Stimulated activated CD4-positive, alpha-beta T cell treated with anti-CD3 and anti-CD28 coated beads, Interleukin-1b, Interleukin-23, amount 100 ng/mL, for 24 hours (primary cell): ENCODE results near the gene FGF1.

ENCODE experiments used
- DNase-seq, 4 experiments: peaks; one replicate each; pipeline ENCODE4 v3.0.0-alpha.2; 2020; ENCODE audit warnings: low read depth in 4 of 4, low spot score in 1 of 4

Gene FGF1

DNA sequence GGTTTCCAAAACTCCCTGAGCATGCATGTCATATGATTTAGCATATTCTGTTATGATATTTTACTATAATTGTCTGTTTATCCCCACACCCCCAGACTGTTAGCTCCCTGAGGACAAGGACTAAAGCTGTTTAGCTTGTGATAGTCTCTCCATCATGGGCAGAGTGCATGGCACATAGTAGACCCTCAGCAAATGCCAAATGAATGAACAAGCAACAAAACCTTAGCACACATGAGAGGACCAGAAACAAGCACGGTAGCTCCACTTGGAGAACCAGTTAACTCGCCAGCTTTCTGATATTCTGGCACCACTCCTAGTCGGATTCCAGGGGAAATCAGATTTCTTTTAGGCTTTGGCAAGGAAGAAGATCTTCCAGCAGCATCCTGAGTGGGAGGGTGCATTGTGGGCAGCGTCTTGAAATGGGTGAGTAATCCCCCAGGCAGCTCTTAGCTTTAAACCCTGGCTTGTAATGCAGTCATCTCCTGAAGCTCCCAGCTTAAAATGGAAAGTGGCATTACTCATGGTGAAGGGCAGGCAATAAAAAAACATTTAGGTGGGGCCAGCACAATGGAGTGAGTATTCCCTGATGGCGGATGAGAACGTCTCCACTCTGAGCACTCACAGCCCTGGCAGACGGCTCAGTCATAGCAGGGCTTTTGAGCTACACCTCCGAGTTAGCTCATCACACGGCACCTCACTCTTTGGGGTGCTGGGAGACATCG, 41.1 kb downstream of the FGF1 start:
- no peak for DNase-seq

- no peak for DNase-seq
Measured at GRCh38 chr5:142644127-142644526, 41.8 kb downstream of the FGF1 start.

GRCh38 chr5:142643634-142644033, 42.3 kb downstream of the FGF1 start:
- DNase-seq, result no peak

GRCh38 chr5:142642427-142642826, 43.5 kb downstream of the FGF1 start:
- no peak for DNase-seq

DNA sequence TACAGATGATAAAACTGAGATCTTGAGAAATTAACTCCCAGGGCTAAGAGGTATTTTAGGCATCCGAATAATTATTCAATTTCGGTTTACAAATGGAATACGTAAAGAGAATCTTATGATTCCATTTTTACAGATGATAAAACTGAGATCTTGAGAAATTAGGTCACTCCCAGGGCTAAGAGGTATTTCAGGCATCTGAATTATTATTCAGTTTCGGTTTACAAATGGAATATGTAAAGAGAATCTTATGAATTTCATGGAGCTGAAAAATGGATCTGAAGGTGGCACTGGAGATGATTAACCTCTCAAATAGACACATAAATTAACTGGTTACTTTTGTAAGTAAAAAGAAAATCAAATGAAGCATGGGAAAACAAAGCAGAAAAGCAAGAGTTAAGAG, 44.2 kb downstream of the FGF1 start:
- no peak for DNase-seq

GRCh38 chr5:142640316-142641005, 45.4 kb downstream of the FGF1 start:
- DNase-seq, result no peak

DNA sequence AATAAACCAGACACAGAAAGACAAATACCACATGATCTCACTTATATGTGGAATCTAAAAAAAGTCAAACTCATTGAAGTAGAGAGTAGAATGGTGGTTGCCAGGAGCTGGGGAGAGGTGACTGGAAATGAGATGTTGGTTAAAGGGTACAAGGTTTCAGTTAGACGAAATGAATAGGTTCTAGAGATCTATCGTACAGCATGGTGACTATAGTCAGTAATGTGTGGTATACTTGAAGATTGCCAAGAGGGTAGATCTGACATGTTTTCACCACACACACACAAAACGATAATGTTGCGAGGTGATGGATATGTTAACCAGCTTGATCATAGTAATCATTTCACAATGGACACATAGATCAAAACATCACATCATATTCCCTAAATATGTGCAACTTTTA, 46.4 kb downstream of the FGF1 start:
- DNase-seq, result no peak

GRCh38 chr5:142637871-142638270, 48.0 kb downstream of the FGF1 start:
- no peak for DNase-seq

GRCh38 chr5:142636698-142637324, 49.1 kb downstream of the FGF1 start:
- no peak for DNase-seq

DNA sequence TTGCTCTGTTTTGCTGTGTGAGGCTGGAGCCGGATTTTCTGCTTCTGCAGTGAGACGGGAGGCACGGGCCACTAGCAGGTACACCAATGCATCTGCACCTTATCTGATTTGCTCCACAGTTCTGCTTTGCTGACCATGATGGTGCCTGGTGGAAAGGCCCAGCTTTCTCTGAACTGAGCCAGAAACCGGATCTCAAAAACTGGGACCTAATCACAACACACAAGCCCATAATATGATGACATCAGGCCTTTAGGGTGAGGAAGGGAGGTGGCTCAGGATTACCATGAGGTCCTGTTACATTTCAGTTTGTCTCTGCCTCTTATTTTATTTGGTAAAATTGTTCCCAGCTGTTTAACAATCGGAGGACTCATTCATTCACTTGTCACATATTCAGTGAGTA, 49.8 kb downstream of the FGF1 start:
- no peak for DNase-seq

DNA sequence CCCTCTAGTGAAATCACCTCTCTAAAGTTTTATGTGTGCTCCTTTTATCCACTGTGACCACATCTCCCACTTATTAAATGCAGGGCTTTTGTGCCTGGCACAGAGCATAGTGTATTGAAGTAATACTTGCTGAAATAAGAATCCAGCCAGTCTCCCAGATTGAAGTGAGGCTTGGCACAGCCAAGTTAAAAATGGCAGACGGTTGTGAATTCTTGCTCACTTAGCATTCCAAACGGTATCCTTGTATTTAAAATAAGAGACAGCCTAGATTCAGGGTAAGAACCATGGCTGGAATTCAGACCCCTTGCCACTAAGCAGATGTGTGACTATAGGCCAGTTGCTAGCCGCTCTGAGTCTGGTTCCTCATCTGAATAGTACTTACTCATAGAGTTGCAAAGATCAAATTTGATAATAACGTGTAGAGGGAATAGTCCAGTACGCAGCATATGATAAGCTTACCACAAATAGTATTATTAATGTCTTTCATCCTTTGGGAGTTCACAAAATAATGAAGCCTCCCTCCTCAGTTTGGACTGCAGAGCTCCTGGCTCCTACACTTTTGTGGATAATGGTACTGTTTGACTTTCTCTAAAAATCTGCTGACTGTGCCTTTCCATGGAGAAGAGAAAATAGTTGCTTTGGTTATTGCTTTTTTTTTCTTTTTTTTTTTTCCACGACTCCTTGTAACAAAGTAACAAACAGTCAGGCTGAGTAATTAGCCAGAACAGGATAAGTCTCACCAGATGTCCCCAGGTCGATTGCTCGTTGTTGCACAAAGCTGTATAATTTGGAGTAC, 51.5 kb downstream of the FGF1 start:
- DNase-seq, result no peak

DNA sequence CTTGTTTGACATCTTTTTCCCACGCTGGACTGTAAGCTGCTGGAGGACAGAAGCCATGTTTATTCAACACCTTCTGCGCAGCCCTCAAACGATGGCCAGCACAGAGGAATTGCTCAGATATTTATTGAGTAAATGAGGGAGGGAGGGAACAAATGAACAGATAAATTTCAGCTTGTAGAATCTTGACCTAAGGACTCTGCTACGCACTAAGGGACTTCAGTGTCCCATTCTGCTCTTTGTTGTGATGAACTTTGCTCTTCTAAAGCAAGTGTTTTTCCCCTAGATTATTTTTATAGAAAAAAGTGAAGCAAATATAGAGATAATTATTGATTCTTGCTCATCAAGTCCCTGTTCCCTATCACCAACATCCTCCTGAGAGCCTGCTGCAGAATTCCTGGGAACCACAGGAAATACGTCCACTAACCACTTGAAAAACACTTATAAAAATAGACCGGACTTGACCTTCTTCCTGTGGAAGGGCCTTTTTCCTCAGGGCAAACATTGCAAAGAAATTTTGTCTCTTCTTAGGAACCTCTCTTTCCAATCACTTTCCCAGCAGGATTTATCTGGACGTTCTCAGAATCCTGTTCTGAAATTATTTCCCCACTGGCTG, 54.9 kb downstream of the FGF1 start:
- no peak for DNase-seq

DNA sequence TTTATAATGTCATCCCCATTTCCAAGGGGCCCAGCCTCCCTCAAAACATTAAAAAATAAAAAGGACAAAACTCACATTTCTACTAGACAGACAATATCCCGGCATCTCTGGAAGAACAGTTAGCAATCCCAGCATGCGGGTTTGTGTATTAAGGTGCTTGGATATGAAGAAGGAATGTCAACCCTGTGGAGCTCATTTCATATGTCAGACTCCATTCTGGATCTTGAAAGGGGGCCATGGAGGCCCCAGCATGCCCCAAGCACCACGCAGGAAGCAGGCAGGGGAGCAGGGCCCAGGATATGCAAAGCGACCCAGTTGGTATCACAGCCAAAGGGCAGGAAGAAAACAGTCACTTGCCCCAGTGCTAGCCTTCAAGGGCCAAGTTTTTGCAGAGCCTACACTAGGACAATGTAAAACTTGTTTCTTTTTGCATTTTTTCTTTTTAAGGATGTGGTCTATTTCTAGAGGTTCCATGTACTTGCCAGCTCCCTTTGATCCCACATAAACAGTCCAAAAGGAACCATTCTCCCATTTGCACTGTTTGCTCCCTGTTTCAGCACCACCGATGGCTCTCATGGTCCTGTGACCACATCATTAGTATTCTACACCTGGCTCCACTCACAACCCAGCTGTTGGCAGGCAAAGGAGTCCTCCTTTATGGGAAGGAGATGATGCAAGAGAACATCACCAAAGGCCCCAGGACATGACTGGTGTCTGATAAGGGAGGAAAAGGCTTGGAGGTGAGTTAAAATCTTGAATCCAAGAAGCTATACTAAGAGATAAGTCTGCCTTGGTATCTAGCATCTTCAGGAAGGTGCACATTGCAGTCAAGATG, 58.3 kb downstream of the FGF1 start:
- no peak for DNase-seq

- no peak for DNase-seq
Measured at GRCh38 chr5:142626786-142627185, 59.1 kb downstream of the FGF1 start.

GRCh38 chr5:142626099-142626498, 59.8 kb downstream of the FGF1 start:
- DNase-seq, result no peak

- no peak for DNase-seq
Measured at GRCh38 chr5:142621227-142621626, 64.7 kb downstream of the FGF1 start.

DNA sequence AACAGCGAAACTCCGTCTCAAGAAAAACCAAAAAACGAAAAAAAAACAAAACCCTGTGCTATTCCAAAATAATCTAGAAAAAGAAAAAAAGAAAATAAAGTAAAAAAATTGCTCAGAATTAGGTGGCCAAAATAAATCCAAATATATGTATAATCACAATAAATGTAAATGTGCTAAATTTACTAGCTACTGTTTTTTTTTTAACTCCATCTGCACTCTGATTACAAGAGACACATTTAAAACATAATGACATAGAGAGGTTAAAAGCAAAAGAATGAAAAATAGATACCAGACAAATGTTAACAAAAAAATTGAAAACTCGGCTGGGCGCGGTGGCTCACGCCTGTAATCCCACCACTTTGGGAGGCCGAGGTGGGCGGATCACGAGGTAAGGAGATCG, 66.1 kb downstream of the FGF1 start:
- no peak for DNase-seq

DNA sequence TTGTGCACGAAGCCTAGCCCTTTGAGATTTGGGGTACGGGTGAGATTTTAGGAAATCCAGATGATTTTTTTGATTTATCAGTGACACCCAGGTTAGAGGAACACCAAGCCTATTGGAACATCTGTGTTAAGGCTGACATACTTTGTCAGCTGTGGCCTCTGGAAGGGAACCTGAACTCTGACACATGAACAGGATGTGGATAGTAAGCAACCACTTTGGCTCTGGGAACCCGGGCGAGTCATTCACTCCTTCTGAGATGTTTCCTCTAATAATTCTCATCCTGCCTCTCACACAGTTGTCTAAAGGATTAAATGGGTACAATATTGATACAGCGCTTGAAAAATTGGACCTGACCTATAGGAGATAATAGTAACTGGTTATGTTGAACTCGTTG, 67.8 kb downstream of the FGF1 start:
- peak in 1 of 4 experiments; percentile 29 for DNase-seq

DNA sequence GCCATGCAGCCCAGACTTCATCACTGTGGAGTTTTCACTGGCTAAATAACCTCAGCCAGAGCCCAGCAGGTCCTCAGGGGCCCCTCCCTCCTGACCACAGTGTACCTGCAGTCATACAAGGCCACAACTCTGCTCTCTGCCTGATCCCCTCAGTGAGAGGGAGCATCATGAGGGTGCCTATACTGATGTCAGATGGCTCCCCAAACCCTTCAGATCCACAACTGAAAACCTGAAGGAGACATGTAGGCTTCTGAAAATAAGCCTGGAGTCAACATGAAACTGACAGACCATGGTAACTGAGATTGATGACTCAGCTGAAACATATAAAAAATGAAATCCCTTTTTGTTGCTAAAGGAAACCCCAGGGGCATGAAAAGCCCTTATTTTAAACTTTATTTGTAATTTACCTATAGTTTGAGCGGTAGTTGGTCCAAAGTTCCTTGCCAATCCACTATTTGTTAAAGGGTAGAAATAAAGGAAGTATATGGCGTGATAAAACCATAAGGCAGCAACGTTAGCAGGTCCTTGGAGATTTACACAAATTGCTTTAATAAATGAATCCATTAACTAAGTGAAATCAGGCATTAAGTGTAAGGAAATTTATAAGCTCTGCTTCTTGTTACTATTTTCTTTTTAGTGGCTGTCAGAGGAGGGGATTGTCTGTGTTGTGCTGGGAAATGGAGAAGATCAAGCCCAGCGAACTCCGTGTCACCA, 68.3 kb downstream of the FGF1 start:
- DNase-seq, result peak in 1 of 4 experiments; percentile 8

DNA sequence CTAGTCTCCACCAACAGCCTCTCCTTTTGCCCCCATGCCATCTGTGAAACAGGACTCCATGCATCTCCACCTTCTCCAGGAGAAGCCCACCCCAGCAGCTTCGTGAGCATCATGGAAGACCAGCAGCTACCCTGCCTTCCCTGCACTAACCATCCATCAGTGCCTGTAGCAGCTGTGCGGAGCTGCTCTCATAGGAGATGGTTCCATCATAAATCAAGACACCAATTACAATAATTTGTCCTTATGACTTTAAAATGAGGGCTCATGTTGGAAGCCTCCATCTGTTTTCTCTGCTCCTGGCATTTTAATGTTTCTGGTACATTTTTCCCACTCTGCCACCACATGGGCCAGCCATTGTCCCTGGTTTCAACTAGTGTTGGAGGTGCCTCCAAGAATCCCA, 69.9 kb downstream of the FGF1 start:
- DNase-seq, result no peak
